HG02610 (cell line): Measurements from ENCODE around the gene CTIF.

Experiments
- ATAC-seq: cut with Tn5 transposase; IDR thresholded peaks from one replicate; pipeline ENCODE4 v1.9.1; 2021; ENCODE audit warnings: mild to moderate bottlenecking, moderate library complexity; ENCODE audit not compliant: unreplicated experiment

CTIF gene

GRCh38 chr18:48765053-48765452 is 226.2 kb downstream of the CTIF start:
- no peak for ATAC-seq

DNA sequence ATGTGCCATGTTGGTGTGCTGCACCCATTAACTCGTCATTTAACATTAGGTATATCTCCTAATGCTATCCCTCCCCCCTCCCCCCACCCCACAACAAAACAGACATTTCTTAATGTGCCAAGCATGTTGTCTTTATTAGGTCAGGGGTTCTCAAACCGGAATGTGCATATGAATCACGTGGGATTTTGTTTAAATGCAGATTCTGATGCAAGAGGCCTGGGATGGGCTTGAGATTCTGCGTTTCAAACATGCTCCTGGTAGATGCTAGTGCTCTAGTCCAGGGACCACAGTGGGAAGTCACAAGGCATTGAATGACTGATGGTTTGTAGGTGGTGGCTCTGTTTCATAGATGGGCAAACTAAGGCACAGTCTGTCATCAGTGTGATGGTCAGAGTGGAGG is 227.2 kb downstream of the CTIF start:
- ATAC-seq = no peak

DNA sequence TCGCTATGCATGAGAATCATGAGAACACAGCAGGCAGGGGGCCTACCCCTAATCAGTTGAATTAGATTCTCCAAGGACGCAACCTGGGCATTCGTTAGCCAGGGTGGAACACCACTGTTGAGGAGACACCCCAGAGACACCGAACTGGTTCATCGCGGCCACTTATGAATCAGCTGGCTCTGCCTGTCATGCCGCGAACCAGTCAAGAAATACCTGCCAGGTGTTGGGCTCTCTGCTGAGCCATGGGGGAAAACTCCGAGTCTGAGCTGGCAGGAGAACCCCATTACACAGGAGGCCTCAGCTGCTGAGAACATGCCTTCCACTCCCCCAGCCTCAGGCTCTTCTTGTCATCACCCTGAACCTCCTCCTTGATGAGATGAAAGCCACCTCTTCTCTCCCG is 227.7 kb downstream of the CTIF start:
- no peak for ATAC-seq

- no peak for ATAC-seq
Measured at GRCh38 chr18:48767090-48767690, 228.4 kb downstream of the CTIF start.

GRCh38 chr18:48769006-48769636 is 230.3 kb downstream of the CTIF start:
- ATAC-seq = no peak

GRCh38 chr18:48770243-48770642 is 231.4 kb downstream of the CTIF start:
- no peak for ATAC-seq

GRCh38 chr18:48771641-48772375 is 233.0 kb downstream of the CTIF start:
- ATAC-seq = no peak

GRCh38 chr18:48772457-48772856 is 233.6 kb downstream of the CTIF start:
- no peak for ATAC-seq

- ATAC-seq = no peak
Measured at GRCh38 chr18:48773821-48774220, 235.0 kb downstream of the CTIF start.

- no peak for ATAC-seq
Measured at GRCh38 chr18:48774941-48775340, 236.1 kb downstream of the CTIF start.

DNA sequence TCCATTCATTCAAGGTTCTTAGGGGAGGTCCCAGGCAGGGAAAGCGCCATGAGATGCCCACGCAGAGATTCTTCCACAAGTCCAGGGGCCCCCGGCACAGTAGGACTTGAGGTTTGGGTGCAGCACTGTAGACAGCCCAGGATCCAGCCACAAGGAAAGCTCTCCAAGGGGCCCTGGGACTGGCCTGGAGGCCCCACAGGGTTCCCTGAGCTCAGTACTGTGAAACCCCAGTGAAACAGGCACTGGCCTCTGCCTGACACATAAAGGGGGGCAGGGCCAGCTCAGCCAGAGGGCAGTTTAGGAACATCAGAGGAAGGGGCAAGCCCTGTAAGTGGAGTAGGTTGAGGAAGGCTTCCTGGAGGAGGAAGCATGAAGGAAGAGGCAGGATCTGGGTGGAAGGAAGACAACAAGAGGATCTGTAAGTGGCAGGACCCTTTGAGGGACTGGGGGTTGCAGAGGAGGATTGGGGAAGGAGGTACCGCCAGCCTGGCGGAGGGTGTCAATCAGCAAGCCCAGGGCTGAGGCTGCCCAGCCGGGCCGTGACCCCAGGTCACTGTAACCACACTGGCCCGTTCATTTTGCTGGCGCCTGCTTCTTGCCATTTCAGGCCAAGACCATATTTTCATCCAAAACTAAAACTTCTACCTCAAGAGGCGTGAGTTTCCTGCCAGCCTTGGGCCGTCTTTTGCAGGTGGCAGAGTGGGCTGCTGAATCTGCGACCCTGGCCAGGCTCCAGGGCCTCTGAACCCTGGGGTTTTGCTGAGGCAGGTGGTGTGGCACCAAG is 236.7 kb downstream of the CTIF start:
- no peak for ATAC-seq

DNA sequence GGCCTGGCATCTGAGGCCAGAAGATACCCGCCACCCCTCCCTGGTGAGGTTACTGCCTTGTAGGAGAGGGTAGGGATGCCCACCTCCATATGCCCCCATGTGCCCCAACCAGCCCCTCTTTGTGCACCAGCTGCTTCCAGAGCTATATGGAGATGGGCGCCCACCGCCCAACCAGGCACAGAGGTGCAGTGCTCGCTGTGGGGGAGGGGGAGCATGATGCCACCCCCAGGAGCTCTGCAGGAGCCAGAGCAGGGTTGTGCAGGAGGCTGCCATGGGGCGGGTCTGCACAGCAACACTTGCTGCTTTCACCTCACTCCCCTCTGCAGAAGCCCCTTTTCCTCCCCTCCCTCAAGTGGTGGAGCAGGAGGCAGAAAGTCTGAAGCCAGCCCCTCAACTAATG is 237.3 kb downstream of the CTIF start:
- ATAC-seq = no peak

DNA sequence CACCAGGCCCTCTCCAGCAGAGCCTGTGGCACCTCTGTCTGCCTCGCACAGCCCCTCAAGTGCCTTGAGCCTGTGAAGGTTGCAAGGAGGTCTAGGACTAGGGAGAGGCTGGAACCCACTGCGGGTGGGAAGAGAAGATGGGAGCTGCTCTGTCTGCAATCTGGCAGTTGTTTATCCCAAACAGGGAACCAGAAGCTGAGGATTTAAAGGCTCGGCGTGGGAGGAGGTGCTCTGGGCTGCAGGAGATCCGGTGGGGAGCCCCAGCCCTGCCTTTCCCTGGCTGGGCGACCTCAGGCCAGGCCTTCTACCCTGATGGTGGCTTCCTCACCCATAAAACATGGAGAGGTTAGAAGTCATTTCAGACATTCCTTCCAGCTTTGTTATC is 237.8 kb downstream of the CTIF start:
- no peak for ATAC-seq

- ATAC-seq = no peak
Measured at GRCh38 chr18:48777026-48777743, 238.4 kb downstream of the CTIF start.

- ATAC-seq = no peak
Measured at GRCh38 chr18:48777744-48778116, 238.9 kb downstream of the CTIF start.

- ATAC-seq = no peak
Measured at GRCh38 chr18:48778344-48779011, 239.6 kb downstream of the CTIF start.

DNA sequence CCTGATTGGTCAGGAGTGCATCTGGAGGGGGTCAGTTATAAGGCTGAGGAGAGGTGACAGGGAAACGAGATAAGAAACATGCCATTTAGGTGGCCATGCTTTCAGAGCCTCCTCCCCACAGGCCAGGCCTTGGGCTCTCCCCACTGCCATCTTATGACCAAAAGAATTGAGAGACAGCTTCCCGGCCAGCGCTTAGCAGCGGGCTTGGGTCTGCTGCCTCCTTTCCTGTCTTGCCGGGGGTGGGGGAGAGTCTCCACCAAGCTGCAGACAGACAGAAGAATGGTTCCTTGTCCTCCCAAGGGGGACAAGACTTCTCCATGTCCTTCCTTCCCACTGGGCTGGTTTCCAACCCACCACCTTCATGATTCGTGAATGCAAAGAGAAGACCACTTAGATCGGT is 240.6 kb downstream of the CTIF start:
- ATAC-seq = no peak

DNA sequence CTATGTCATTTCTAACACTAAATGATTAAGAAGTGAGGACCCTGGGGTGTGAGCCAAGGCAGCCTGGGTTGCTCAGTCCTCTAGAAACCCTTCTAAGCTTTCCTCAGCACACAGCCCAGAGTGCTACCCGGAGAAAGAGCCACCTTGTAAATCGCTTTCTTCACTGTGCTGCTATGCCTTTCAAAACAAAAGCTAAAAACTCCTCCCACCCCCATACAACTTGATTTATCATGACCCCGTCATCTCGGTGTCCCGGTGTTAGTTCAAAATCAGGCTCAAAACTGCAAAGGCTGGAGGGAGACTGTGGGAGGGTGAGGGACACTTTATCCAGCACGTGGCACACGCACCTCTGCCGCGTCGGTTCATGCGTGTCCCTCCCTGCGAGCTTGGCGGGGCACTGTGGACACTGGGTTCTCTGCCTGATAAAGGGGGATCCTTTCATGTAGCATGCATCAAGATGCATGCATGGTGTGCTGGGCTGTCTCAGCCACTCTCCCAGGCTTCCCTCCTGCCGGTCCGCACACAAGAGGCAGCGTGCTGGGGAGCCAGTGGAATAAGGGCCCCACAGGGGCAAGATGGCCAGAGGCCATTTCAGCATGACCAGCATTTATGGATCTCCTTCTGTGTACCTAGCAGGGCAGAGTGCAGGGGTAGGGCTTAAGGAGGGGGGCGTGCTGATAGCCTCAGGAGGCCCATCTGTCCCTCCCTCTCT is 241.5 kb downstream of the CTIF start:
- ATAC-seq = no peak

- no peak for ATAC-seq
Measured at GRCh38 chr18:48780913-48781162, 242.0 kb downstream of the CTIF start.
